Measurements from ENCODE around the gene PHF20.

DNA sequence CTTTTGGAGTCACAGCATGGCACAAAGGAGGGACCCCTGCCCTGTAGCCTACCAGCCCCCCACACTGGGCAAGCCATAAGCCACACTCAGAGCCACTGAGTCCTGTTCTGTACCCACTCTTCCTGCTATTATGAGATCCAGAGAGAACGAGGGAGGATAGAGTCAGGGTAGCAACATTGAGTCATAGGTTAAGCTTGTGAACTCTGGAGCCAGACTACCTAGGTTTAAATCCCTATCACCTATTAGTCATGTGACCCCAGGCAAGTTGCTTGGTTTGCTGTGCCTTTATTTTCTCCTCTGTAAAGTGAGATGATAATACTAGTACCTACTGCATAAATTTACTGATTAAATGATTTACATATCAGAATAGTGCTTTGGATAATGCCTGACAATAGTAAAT is 197.1 kb downstream of the PHF20 start:
- no peak for TF ChIP-seq ZNF274 (IDR thresholded peaks at IDR 0.05; ENCODE audit: low read depth, low read length)
- TF ChIP-seq YY1 (IDR thresholded peaks at IDR 0.05; ENCODE audit: insufficient read depth, insufficient read length), result no peak
